ENCODE data around the gene RBM39. TPM values are rescaled to one million over a fixed set of nuclear protein-coding genes. Genes with fewer than 3 reads are reported as not detected.
A peak's percentile ranks its signal among the peaks of the same experiment; 100 is the strongest.
"Not testable (repeated sequence)": the region's sequence is repeated elsewhere in the genome, so short reads cannot be mapped to it uniquely, and the experiment has no call there.

RBM39 gene
- 100 to 1,000 TPM; 143 to 272 (median 165) TPM for total RNA-seq

- Histone ChIP-seq H3K27ac (replicated peaks in 1 of 4) (peak within 1 kb of the TSS; percentile 99 to 100 (median 100)), H3K36me3 (peaks cover 13 to 37% (median 32%) of the 10 kb centered on the region in 4 donors), H3K9me3 (no peaks in the 10 kb centered on the region), H3K4me1 (peaks cover 38 to 51% (median 47%) of the 10 kb centered on the region in 4 donors), H3K4me3 (peak within 1 kb of the TSS; percentile 83 to 91 (median 84)), H3K27me3 (no peaks in the 10 kb centered on the region)
- TF ChIP-seq POLR2A (IDR thresholded peaks at IDR 0.05; ENCODE audit: low read depth) (peak; percentile 97), CTCF (IDR thresholded peaks at IDR 0.05) (peak; percentile 38 to 57 (median 44)), POLR2AphosphoS5 (IDR thresholded peaks at IDR 0.05) (peak; percentile 94 to 99), EP300 (IDR thresholded peaks at IDR 0.05) (no peak)
- 1% methylated on average over 48 of the region's 66 CpGs for WGBS
- DNase-seq (ENCODE audit: extremely low spot score), result peak; percentile 100
- intact Hi-C loops (cut with DNase I), result loop anchor here (2.0 to 5.0 kb wide), 2 partner anchors 31 to 140 kb away; partner anchors contain the start of gene PHF20
These were observed at the start of gene RBM39 for GRCh38 chr20:35741892-35742740. RBM39 (minus strand) TSS chr20:35742260; CDS start chr20:35740874, 1,386 bp downstream.

GRCh38 chr20:35791821-35792220 is 49.8 kb upstream of the RBM39 start:
- intact Hi-C loops (cut with DNase I), result no loop called here
- H3K27ac ChIP-seq (replicated peaks in 1 of 4), result peak overlapping the region; percentile 28 to 66 (median 44)
- H3K9me3 ChIP-seq, result no peaks in the 10 kb centered on the region
- peaks cover 0 to 8% (median 0%) of the 10 kb centered on the region in 4 donors for H3K36me3 ChIP-seq
- TF ChIP-seq CTCF (IDR thresholded peaks at IDR 0.05) (no peak), POLR2AphosphoS5 (IDR thresholded peaks at IDR 0.05) (no peak), POLR2A (IDR thresholded peaks at IDR 0.05; ENCODE audit: low read depth) (no peak), EP300 (IDR thresholded peaks at IDR 0.05) (no peak)
- no peak overlapping the region for H3K4me3 ChIP-seq
- H3K4me1 ChIP-seq, result peaks cover 9 to 25% (median 17%) of the 10 kb centered on the region in 4 donors
- no peak for DNase-seq (ENCODE audit: extremely low spot score)
- no peaks in the 10 kb centered on the region for H3K27me3 ChIP-seq
- WGBS, result 43% methylated on average over 3 of the region's 3 CpGs

GRCh38 chr20:35791097-35791496 is 49.0 kb upstream of the RBM39 start:
- H3K36me3 ChIP-seq, result peaks cover 0 to 8% (median 0%) of the 10 kb centered on the region in 4 donors
- no peak overlapping the region for H3K4me3 ChIP-seq
- no peak for DNase-seq (ENCODE audit: extremely low spot score)
- H3K27ac ChIP-seq (replicated peaks in 1 of 4), result no peak overlapping the region
- no peaks in the 10 kb centered on the region for H3K9me3 ChIP-seq
- intact Hi-C loops (cut with DNase I), result no loop called here
- no peak for TF ChIP-seq CTCF (IDR thresholded peaks at IDR 0.05)
- no peak for TF ChIP-seq EP300 (IDR thresholded peaks at IDR 0.05)
- no peak for TF ChIP-seq POLR2AphosphoS5 (IDR thresholded peaks at IDR 0.05)
- no peak for TF ChIP-seq POLR2A (IDR thresholded peaks at IDR 0.05; ENCODE audit: low read depth)
- 96% methylated on average over 5 of the region's 5 CpGs for WGBS
- no peaks in the 10 kb centered on the region for H3K27me3 ChIP-seq
- peaks cover 7 to 18% (median 11%) of the 10 kb centered on the region in 4 donors for H3K4me1 ChIP-seq

GRCh38 chr20:35788796-35789195 is 46.7 kb upstream of the RBM39 start:
- 100% methylated on average over 4 of the region's 4 CpGs for WGBS
- H3K9me3 ChIP-seq, result no peaks in the 10 kb centered on the region
- peaks cover 0 to 12% (median 0%) of the 10 kb centered on the region in 4 donors for H3K36me3 ChIP-seq
- intact Hi-C loops (cut with DNase I), result no loop called here
- no peak overlapping the region for H3K27ac ChIP-seq (replicated peaks in 1 of 4)
- no peak overlapping the region for H3K4me3 ChIP-seq
- H3K27me3 ChIP-seq, result no peaks in the 10 kb centered on the region
- no peak for DNase-seq (ENCODE audit: extremely low spot score)
- H3K4me1 ChIP-seq, result peaks cover 7 to 15% (median 11%) of the 10 kb centered on the region in 4 donors
- no peak for TF ChIP-seq CTCF (IDR thresholded peaks at IDR 0.05)
- TF ChIP-seq POLR2AphosphoS5 (IDR thresholded peaks at IDR 0.05), result no peak

- H3K4me3 ChIP-seq; DNase-seq (ENCODE audit: extremely low spot score); H3K9me3 ChIP-seq; intact Hi-C loops (cut with DNase I); H3K4me1 ChIP-seq; H3K27ac ChIP-seq (replicated peaks in 1 of 4); H3K27me3 ChIP-seq: not testable (repeated sequence)
- H3K36me3 ChIP-seq, result peaks cover 10 to 28% (median 14%) of the 10 kb centered on the region in 4 donors
- 96% methylated on average over 4 of the region's 4 CpGs for WGBS
These were observed 43.5 kb upstream of the RBM39 start for GRCh38 chr20:35785541-35785940.

GRCh38 chr20:35783811-35784210 is 41.8 kb upstream of the RBM39 start:
- H3K27ac ChIP-seq (replicated peaks in 1 of 4); H3K4me1 ChIP-seq; H3K4me3 ChIP-seq; H3K27me3 ChIP-seq; intact Hi-C loops (cut with DNase I); DNase-seq (ENCODE audit: extremely low spot score); H3K9me3 ChIP-seq: not testable (repeated sequence)
- H3K36me3 ChIP-seq, result peaks cover 10 to 45% (median 23%) of the 10 kb centered on the region in 4 donors
- 96% methylated on average over 12 of the region's 12 CpGs for WGBS
